ENCODE measurements around the gene TINAG. TPM values are rescaled to one million over a fixed set of nuclear protein-coding genes. Genes with fewer than 3 reads are reported as not detected.

TINAG gene
- total and polyA plus RNA-seq, 12 donors, result not detected

- 56 to 74% (median 64%) methylated on average over 5 of the region's 5 CpGs for WGBS, 4 donors
- no peaks in the 10 kb centered on the region for H3K9me3 ChIP-seq (replicated peaks in 1 of 3)
- no peaks in the 10 kb centered on the region for H3K36me3 ChIP-seq (replicated peaks in 1 of 2)
- intact Hi-C loops (cut with DNase I), result no loop called here
- no peak overlapping the region for H3K4me3 ChIP-seq
- H3K27me3 ChIP-seq, result no peaks in the 10 kb centered on the region
- H3K4me1 ChIP-seq (replicated peaks in 1 of 2), result no peaks in the 10 kb centered on the region
- DNase-seq, result no peak
- no peak overlapping the region for H3K27ac ChIP-seq
- TF ChIP-seq POLR2A (IDR thresholded peaks at IDR 0.05), result no peak
- no peak for TF ChIP-seq CTCF (IDR thresholded peaks at IDR 0.05)
These were observed 83.3 kb downstream of the TINAG start for GRCh38 chr6:54391577-54391976.

GRCh38 chr6:54403096-54403495 lies 94.9 kb downstream of the TINAG start:
- 51 to 70% (median 64%) methylated on average over 1 of the region's 1 CpG for WGBS, 4 donors
- Histone ChIP-seq H3K4me1 (replicated peaks in 1 of 2) (no peaks in the 10 kb centered on the region), H3K27me3 (no peaks in the 10 kb centered on the region), H3K36me3 (replicated peaks in 1 of 2) (no peaks in the 10 kb centered on the region), H3K9me3 (replicated peaks in 1 of 3) (no peaks in the 10 kb centered on the region), H3K27ac (no peak overlapping the region), H3K4me3 (no peak overlapping the region)
- no peak for DNase-seq
- intact Hi-C loops (cut with DNase I), result no loop called here
- TF ChIP-seq CTCF (IDR thresholded peaks at IDR 0.05), result no peak
- TF ChIP-seq POLR2A (IDR thresholded peaks at IDR 0.05), result no peak

GRCh38 chr6:54404791-54405190 lies 96.5 kb downstream of the TINAG start:
- intact Hi-C loops (cut with DNase I), result no loop called here
- no peak for TF ChIP-seq POLR2A (IDR thresholded peaks at IDR 0.05)
- Histone ChIP-seq H3K27ac (no peak overlapping the region), H3K36me3 (replicated peaks in 1 of 2) (no peaks in the 10 kb centered on the region), H3K9me3 (replicated peaks in 1 of 3) (peaks cover 0 to 6% (median 0%) of the 10 kb centered on the region in 3 donors), H3K4me1 (replicated peaks in 1 of 2) (no peaks in the 10 kb centered on the region), H3K27me3 (no peaks in the 10 kb centered on the region), H3K4me3 (no peak overlapping the region)
- no peak for DNase-seq
- WGBS, 4 donors, result 39 to 58% (median 51%) methylated on average over 1 of the region's 1 CpG

- DNase-seq, result no peak
- intact Hi-C loops (cut with DNase I), result no loop called here
- H3K27ac ChIP-seq, result no peak overlapping the region
- H3K4me3 ChIP-seq, result no peak overlapping the region
- no peaks in the 10 kb centered on the region for H3K4me1 ChIP-seq (replicated peaks in 1 of 2)
- H3K9me3 ChIP-seq (replicated peaks in 1 of 3), result peaks cover 0 to 6% (median 0%) of the 10 kb centered on the region in 3 donors
- H3K36me3 ChIP-seq (replicated peaks in 1 of 2), result no peaks in the 10 kb centered on the region
- 64 to 92% (median 76%) methylated on average over 1 of the region's 1 CpG for WGBS, 4 donors
- no peak for TF ChIP-seq POLR2A (IDR thresholded peaks at IDR 0.05)
- no peak for TF ChIP-seq CTCF (IDR thresholded peaks at IDR 0.05)
- no peaks in the 10 kb centered on the region for H3K27me3 ChIP-seq
These were observed 103.5 kb downstream of the TINAG start for GRCh38 chr6:54411767-54412166.

GRCh38 chr6:54415517-54415916 lies 107.3 kb downstream of the TINAG start:
- no peak for TF ChIP-seq POLR2A (IDR thresholded peaks at IDR 0.05)
- TF ChIP-seq CTCF (IDR thresholded peaks at IDR 0.05), result no peak
- Histone ChIP-seq H3K4me1 (replicated peaks in 1 of 2) (no peaks in the 10 kb centered on the region), H3K27ac (no peak overlapping the region), H3K4me3 (no peak overlapping the region), H3K9me3 (replicated peaks in 1 of 3) (no peaks in the 10 kb centered on the region), H3K27me3 (no peaks in the 10 kb centered on the region), H3K36me3 (replicated peaks in 1 of 2) (no peaks in the 10 kb centered on the region)
- intact Hi-C loops (cut with DNase I), result no loop called here
- WGBS, 4 donors, result 76 to 88% (median 80%) methylated on average over 3 of the region's 3 CpGs
- DNase-seq, result no peak

Data from adrenal gland (tissue), 12 donors.